Breast epithelium (tissue), 4 donors: ENCODE measurements around the gene NAMPT. TPM values are rescaled to one million over a fixed set of nuclear protein-coding genes. Genes with fewer than 3 reads are reported as not detected.

Experiments used
- DNase-seq, 2 donors: peaks; one replicate each; pipeline ENCODE4 v3.0.0-alpha.2; 2019; ENCODE audit warnings: low spot score in 2 of 2
- H3K27ac ChIP-seq, 2 donors: fragments of 200-600 bp; sonication (generic) in 1 of 2; one replicate each; pipeline ENCODE4 v1.5.1; 2016 to 2019; ENCODE audit warnings: mild to moderate bottlenecking in 1 of 2
- H3K27me3 ChIP-seq, 2 donors: fragments of 200-600 bp; sonication (generic) in 1 of 2; one replicate each; pipeline versions ENCODE4 v1.5.1 to v1.6.0; 2017 to 2019; ENCODE audit warnings: control low read depth in 1 of 2, mild to moderate bottlenecking in 1 of 2
- H3K36me3 ChIP-seq: fragments of 200-600 bp; one replicate; pipeline ENCODE4 v1.5.1; 2019
- H3K4me1 ChIP-seq, 2 donors: fragments of 200-600 bp; sonication (generic); one replicate each; pipeline ENCODE4 v1.5.1; 2016 to 2019; ENCODE audit warnings: control low read depth in 1 of 2
- H3K4me3 ChIP-seq, 3 donors: fragments of 200-600 bp; sonication (generic); 1 replicate in 2 of 3; 2 replicates in 1 of 3; pipeline ENCODE4 v1.5.1; 2016 to 2019; ENCODE audit warnings: mild to moderate bottlenecking in 3 of 3, moderate library complexity in 2 of 3
- H3K9me3 ChIP-seq, 2 donors: fragments of 200-600 bp; sonication (generic) in 1 of 2; one replicate each; pipeline ENCODE4 v1.5.1; 2016 to 2019; ENCODE audit warnings: control low read depth in 1 of 2
- CTCF ChIP-seq, 3 donors: fragments of 450-650 bp; IDR thresholded peaks; one replicate each; pipeline ENCODE4 v1.5.1; 2016 to 2017; ENCODE audit warnings: antibody characterized with exemption in 3 of 3, mild to moderate bottlenecking in 3 of 3, moderate library complexity in 3 of 3
- POLR2A ChIP-seq: fragments of 450-650 bp; IDR thresholded peaks from one replicate; pipeline ENCODE4 v1.6.1; 2016; ENCODE audit warnings: antibody characterized with exemption, mild to moderate bottlenecking, moderate library complexity
- POLR2AphosphoS5 ChIP-seq, 3 donors: sonication (generic); formaldehyde crosslinking; IDR thresholded peaks; one replicate each; pipeline ENCODE4 v1.6.1; 2017; ENCODE audit warnings: antibody characterized with exemption in 3 of 3
- intact Hi-C: fragments of 100-400 bp; cut with DNase I; formaldehyde crosslinking; loops from one replicate; pipeline ENCODE4 v1.15.1; 2023; ENCODE audit warnings: low total_unique reads
- total RNA-seq, 3 donors: library from RNA; depleted of rRNA; stranded (reverse); fragments of >200 nt; gene quantifications; one replicate each; pipeline ENCODE4 v1.1.0, GENCODE V29; 2016

Gene NAMPT
- total RNA-seq, 3 donors from 2014 or later, result 195 to 751 (median 536) TPM

- TF ChIP-seq POLR2A (no peak), CTCF (IDR thresholded peaks at IDR 0.05) (no peak), POLR2AphosphoS5 (IDR thresholded peaks at IDR 0.05) (no peak)
- intact Hi-C loops, result no loop called here
- no peak overlapping the region for H3K4me3 ChIP-seq
- no peaks in the 10 kb centered on the region for H3K9me3 ChIP-seq
- no peaks in the 10 kb centered on the region for H3K4me1 ChIP-seq
- DNase-seq, result no peak
- no peaks in the 10 kb centered on the region for H3K36me3 ChIP-seq
- H3K27me3 ChIP-seq, result no peaks in the 10 kb centered on the region
- H3K27ac ChIP-seq, result no peak overlapping the region
Observed at GRCh38 chr7:106225856-106226255, 58.9 kb downstream of the NAMPT start.

- H3K27ac ChIP-seq, result no peak overlapping the region
- H3K36me3 ChIP-seq, result no peaks in the 10 kb centered on the region
- H3K4me1 ChIP-seq, result no peaks in the 10 kb centered on the region
- intact Hi-C loops, result no loop called here
- no peak for DNase-seq
- no peak for TF ChIP-seq POLR2AphosphoS5 (IDR thresholded peaks at IDR 0.05)
- TF ChIP-seq CTCF (IDR thresholded peaks at IDR 0.05), result no peak
- no peak for TF ChIP-seq POLR2A
- H3K27me3 ChIP-seq, result no peaks in the 10 kb centered on the region
- no peaks in the 10 kb centered on the region for H3K9me3 ChIP-seq
- H3K4me3 ChIP-seq, result no peak overlapping the region
Observed at GRCh38 chr7:106224797-106225196, 60.0 kb downstream of the NAMPT start.

- no peak overlapping the region for H3K4me3 ChIP-seq
- intact Hi-C loops, result no loop called here
- no peaks in the 10 kb centered on the region for H3K4me1 ChIP-seq
- TF ChIP-seq POLR2A (no peak), POLR2AphosphoS5 (IDR thresholded peaks at IDR 0.05) (no peak), CTCF (IDR thresholded peaks at IDR 0.05) (no peak)
- DNase-seq, result peak in 1 of 2 donors; percentile 26
- no peaks in the 10 kb centered on the region for H3K9me3 ChIP-seq
- peak overlapping the region in 1 of 2 donors; percentile 80 for H3K27ac ChIP-seq
- no peaks in the 10 kb centered on the region for H3K27me3 ChIP-seq
- H3K36me3 ChIP-seq, result no peaks in the 10 kb centered on the region
Observed at GRCh38 chr7:106223156-106223555, 61.6 kb downstream of the NAMPT start.

- no peak for TF ChIP-seq POLR2AphosphoS5 (IDR thresholded peaks at IDR 0.05)
- no peak for TF ChIP-seq CTCF (IDR thresholded peaks at IDR 0.05)
- TF ChIP-seq POLR2A, result no peak
- DNase-seq, result no peak
- intact Hi-C loops, result no loop called here
- no peaks in the 10 kb centered on the region for H3K27me3 ChIP-seq
- no peaks in the 10 kb centered on the region for H3K4me1 ChIP-seq
- no peak overlapping the region for H3K27ac ChIP-seq
- no peak overlapping the region for H3K4me3 ChIP-seq
- H3K36me3 ChIP-seq, result no peaks in the 10 kb centered on the region
- no peaks in the 10 kb centered on the region for H3K9me3 ChIP-seq
Observed at GRCh38 chr7:106222545-106222944, 62.2 kb downstream of the NAMPT start.

- intact Hi-C loops, result no loop called here
- H3K27ac ChIP-seq, result no peak overlapping the region
- TF ChIP-seq POLR2AphosphoS5 (IDR thresholded peaks at IDR 0.05) (no peak), CTCF (IDR thresholded peaks at IDR 0.05) (no peak), POLR2A (no peak)
- DNase-seq, result peak in 1 of 2 donors; percentile 26
- H3K36me3 ChIP-seq, result no peaks in the 10 kb centered on the region
- H3K9me3 ChIP-seq, result no peaks in the 10 kb centered on the region
- no peaks in the 10 kb centered on the region for H3K4me1 ChIP-seq
- H3K4me3 ChIP-seq, result no peak overlapping the region
- H3K27me3 ChIP-seq, result no peaks in the 10 kb centered on the region
Observed at GRCh38 chr7:106220307-106220706, 64.5 kb downstream of the NAMPT start.
